ENCODE measurements around the gene PKHD1. TPM values are rescaled to one million over a fixed set of nuclear protein-coding genes. Genes with fewer than 3 reads are reported as not detected.

The PKHD1 gene
- total RNA-seq, 1 experiment from 2014 or later = 0.09 TPM

DNA sequence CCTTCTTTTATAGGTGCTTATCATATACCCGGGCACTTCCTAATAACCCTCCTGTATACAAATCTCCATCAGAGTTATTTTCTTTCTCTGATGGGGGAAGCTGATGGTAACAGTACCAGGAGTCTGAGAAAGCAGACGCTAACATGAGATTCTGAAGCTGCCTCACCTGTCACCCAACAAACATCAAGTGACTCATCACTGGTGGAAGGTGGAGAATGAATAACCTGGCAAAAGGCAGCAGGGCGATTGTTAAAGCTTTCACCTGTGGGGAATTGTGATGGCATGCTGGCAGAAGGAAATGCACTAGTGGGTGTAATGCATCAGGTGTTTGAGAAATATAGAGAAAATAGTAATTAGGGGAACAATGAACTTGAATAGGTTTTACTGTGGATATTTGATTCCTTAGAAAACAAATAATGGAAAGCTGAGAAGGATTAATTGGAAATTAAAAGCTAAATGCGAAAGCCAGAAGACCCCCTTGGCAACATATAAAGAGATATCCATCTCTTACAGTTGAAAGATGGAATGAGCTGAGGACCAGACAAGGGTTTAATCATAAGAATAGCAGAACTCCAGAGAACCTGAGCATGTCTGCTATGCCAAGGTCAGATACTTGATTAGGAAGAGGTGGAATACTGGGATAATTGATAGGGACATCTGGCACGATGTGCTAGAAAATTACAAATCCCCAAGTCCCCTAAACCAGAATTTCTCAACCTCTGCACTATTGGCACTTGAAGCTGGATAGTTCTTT, 517.1 kb downstream of the PKHD1 start:
- Histone ChIP-seq H3K79me1 (ENCODE audit: insufficient read depth, low read depth, low read length, poor library complexity, severe bottlenecking) (no peaks in the 10 kb centered on the region), H3K9me3 (ENCODE audit: control insufficient read depth, low read depth, low read length) (no peaks in the 10 kb centered on the region), H4K8ac (replicated peaks; ENCODE audit: insufficient read length, low read depth, low read length) (no peak overlapping the region), H2BK12ac (ENCODE audit: insufficient read length, low read depth, low read length) (no peak overlapping the region), H3K4me2 (ENCODE audit: insufficient read depth, insufficient read length, low read length) (no peak overlapping the region), H3K79me2 (ENCODE audit: insufficient read depth, low read length) (no peaks in the 10 kb centered on the region), H3K9ac (ENCODE audit: extremely low read depth, insufficient read length, low read length) (no peak overlapping the region), H3K18ac (ENCODE audit: insufficient read length, low read depth, low read length) (no peak overlapping the region), H2AK5ac (ENCODE audit: insufficient read length, low read length) (no peak overlapping the region), H3T11ph (ENCODE audit: low read length) (no peak overlapping the region), H3K27me3 (ENCODE audit: insufficient read depth, low read length) (no peaks in the 10 kb centered on the region), H4K5ac (ENCODE audit: insufficient read length, low read depth, low read length) (no peak overlapping the region), H3K4ac (ENCODE audit: low read depth, low read length) (no peak overlapping the region), H3K56ac (ENCODE audit: insufficient read length, low read depth, low read length) (no peak overlapping the region), H2BK15ac (ENCODE audit: low read depth, low read length) (no peak overlapping the region), H4K20me1 (ENCODE audit: control insufficient read depth, insufficient read depth, insufficient read length) (no peaks in the 10 kb centered on the region), H2AFZ (ENCODE audit: low read length) (no peak overlapping the region), H2BK20ac (ENCODE audit: low read depth, low read length, poor library complexity, severe bottlenecking) (no peak overlapping the region), H3K23ac (ENCODE audit: insufficient read length, low read depth, low read length) (no peak overlapping the region), H2BK120ac (ENCODE audit: low read depth, low read length, poor library complexity, severe bottlenecking) (no peak overlapping the region), H4K91ac (ENCODE audit: insufficient read length, low read depth, low read length) (no peak overlapping the region), H3K23me2 (ENCODE audit: insufficient read length, low read depth, low read length, poor library complexity, severe bottlenecking) (no peaks in the 10 kb centered on the region), H3K14ac (ENCODE audit: insufficient read depth, low read length) (no peak overlapping the region), H3K27ac (ENCODE audit: insufficient read length, low read depth, low read length) (no peak overlapping the region), H3K4me1 (ENCODE audit: insufficient read depth, low read length) (no peaks in the 10 kb centered on the region), H2BK5ac (ENCODE audit: insufficient read length, low read length) (no peak overlapping the region)
- Mint-ChIP-seq H3K4me3 (no peak overlapping the region), H3K27me3 (ENCODE audit: low read depth) (no peaks in the 10 kb centered on the region), H3K4me1 (peaks cover 0 to 2% of the 10 kb centered on the region in 2 experiments; a peak in 1 of 4 replicates), H3K27ac (no peak overlapping the region), H3K36me3 (ENCODE audit: insufficient read depth in 1 of 3, low read depth in 3 of 3) (no peaks in the 10 kb centered on the region), H3K9me3 (no peaks in the 10 kb centered on the region)
- DNase-seq = no peak
- WGBS (ENCODE audit: extremely low coverage, insufficient read length, low lambda C conversion rate) = no CpG with 5 or more reads among the region's 5 CpGs
- no peak for TF ChIP-seq CTCF (conservative IDR thresholded peaks at IDR 0.05)
